ENCODE results near the gene LY6G6D.

The LY6G6D gene

GRCh38 chr6:31767096-31767645 is 52.0 kb downstream of the LY6G6D start:
- no peak for DNase-seq
